Neural progenitor cell (in vitro differentiated cells): ENCODE measurements around the gene SLC30A3. TPM values are rescaled to one million over a fixed set of nuclear protein-coding genes. Genes with fewer than 3 reads are reported as not detected.

Experiments
- DNase-seq: peaks from one replicate; pipeline ENCODE4 v3.0.0-alpha.2; 2016; ENCODE audit warnings: low spot score
- H2AFZ ChIP-seq: fragments of 200-600 bp; sonication (generic); replicated peaks from 2 replicates; pipeline ENCODE4 v1.6.1; 2016; ENCODE audit warnings: antibody characterized with exemption
- H3F3A ChIP-seq: fragments of 200-600 bp; sonication (generic); 2 replicates; pipeline ENCODE4 v1.6.1; 2016; ENCODE audit warnings: antibody characterized with exemption, low read depth
- H3K27ac ChIP-seq: fragments of 200-600 bp; sonication (generic); 2 replicates; pipeline ENCODE4 v1.5.1; 2016; ENCODE audit warnings: mild to moderate bottlenecking
- H3K27me3 ChIP-seq: fragments of 200-600 bp; sonication (generic); 2 replicates; pipeline ENCODE4 v1.6.1; 2016; ENCODE audit warnings: mild to moderate bottlenecking, moderate library complexity
- H3K36me3 ChIP-seq: fragments of 200-600 bp; sonication (generic); 2 replicates; pipeline ENCODE4 v1.5.1; 2016
- H3K4me1 ChIP-seq: fragments of 200-600 bp; sonication (generic); 2 replicates; pipeline ENCODE4 v1.6.1; 2016; ENCODE audit warnings: mixed run types
- H3K4me2 ChIP-seq: fragments of 200-600 bp; sonication (generic); 2 replicates; pipeline ENCODE4 v1.6.1; 2016
- H3K4me3 ChIP-seq: fragments of 200-600 bp; sonication (generic); 2 replicates; pipeline ENCODE4 v1.5.1; 2016
- H3K79me2 ChIP-seq: fragments of 200-600 bp; sonication (generic); 2 replicates; pipeline ENCODE4 v1.6.1; 2016; ENCODE audit warnings: low read depth
- H3K9ac ChIP-seq: fragments of 200-600 bp; sonication (generic); 2 replicates; pipeline ENCODE4 v1.6.1; 2016
- H3K9me3 ChIP-seq: fragments of 200-600 bp; sonication (generic); 2 replicates; pipeline ENCODE4 v1.5.1; 2016; ENCODE audit warnings: low read depth
- H4K20me1 ChIP-seq: fragments of 200-600 bp; sonication (generic); 2 replicates; pipeline ENCODE4 v1.6.1; 2016; ENCODE audit warnings: low read depth
- H3K27ac Mint-ChIP-seq: 3 replicates; pipeline ENCODE4 v1.8.0; 2021; ENCODE audit warnings: mixed read lengths
- H3K27me3 Mint-ChIP-seq: 2 replicates; pipeline ENCODE4 v1.8.0; 2022; ENCODE audit warnings: low read depth, mild to moderate bottlenecking, inconsistent platforms, moderate library complexity, mixed read lengths; ENCODE audit not compliant: insufficient read depth
- H3K36me3 Mint-ChIP-seq: 3 replicates; pipeline ENCODE4 v1.8.0; 2021; ENCODE audit warnings: mixed read lengths
- H3K4me1 Mint-ChIP-seq: 3 replicates; pipeline ENCODE4 v1.8.0; 2021; ENCODE audit warnings: mixed read lengths
- H3K4me3 Mint-ChIP-seq: 3 replicates; pipeline ENCODE4 v1.8.0; 2021; ENCODE audit warnings: mild to moderate bottlenecking, moderate library complexity, mixed read lengths
- H3K9me3 Mint-ChIP-seq: 3 replicates; pipeline ENCODE4 v1.8.0; 2020; ENCODE audit warnings: mixed read lengths
- EZH2 ChIP-seq: fragments of 200-600 bp; sonication (generic); IDR thresholded peaks from 2 replicates; pipeline ENCODE4 v1.6.1; 2017; ENCODE audit warnings: antibody characterized with exemption, mild to moderate bottlenecking, moderate library complexity
- EZH2phosphoT487 ChIP-seq: fragments of 200-600 bp; sonication (generic); IDR thresholded peaks from 2 replicates; pipeline ENCODE4 v1.6.1; 2017; ENCODE audit warnings: antibody characterized with exemption
- total RNA-seq: library from RNA; depleted of rRNA; stranded (reverse); fragments of >200 nt; gene quantifications from 2 replicates; pipeline ENCODE4 v1.2.3, GENCODE V29; 2015; ENCODE audit warnings: low replicate concordance
- TF ChIP-seq, protein P1 (sequence below): fragments of 200-600 bp; sonication (generic); IDR thresholded peaks from 2 replicates; pipeline ENCODE4 v1.5.1; 2017; ENCODE audit warnings: antibody characterized with exemption, mild to moderate bottlenecking

SLC30A3 gene
- total RNA-seq, 1 donor from 2014 or later: 0.56 TPM

DNA sequence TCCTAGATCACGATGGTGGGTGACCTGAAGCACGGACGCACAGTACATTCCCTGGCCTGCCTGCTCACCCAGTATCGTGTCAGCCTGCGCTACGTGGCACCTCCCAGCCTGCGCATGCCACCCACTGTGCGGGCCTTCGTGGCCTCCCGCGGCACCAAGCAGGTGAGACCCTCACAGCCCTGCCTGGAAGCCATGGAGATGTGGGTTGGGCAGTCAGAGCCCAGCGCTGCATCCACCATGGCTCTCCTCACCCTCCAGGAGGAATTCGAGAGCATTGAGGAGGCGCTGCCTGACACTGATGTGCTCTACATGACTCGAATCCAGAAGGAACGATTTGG, 20.3 kb downstream of the SLC30A3 start:
- Histone ChIP-seq H3F3A (peaks cover 18% of the 10 kb centered on the region), H3K79me2 (no peaks in the 10 kb centered on the region), H3K27ac (no peak overlapping the region), H3K4me1 (no peaks in the 10 kb centered on the region), H3K4me3 (no peak overlapping the region), H3K36me3 (no peaks in the 10 kb centered on the region), H3K27me3 (no peaks in the 10 kb centered on the region), H3K9ac (no peak overlapping the region), H4K20me1 (no peaks in the 10 kb centered on the region), H2AFZ (no peak overlapping the region), H3K9me3 (no peaks in the 10 kb centered on the region), H3K4me2 (no peak overlapping the region)
- Mint-ChIP-seq H3K4me3 (no peak overlapping the region), H3K27me3 (peaks cover under 1% of the 10 kb centered on the region), H3K36me3 (peaks cover 17% of the 10 kb centered on the region), H3K27ac (no peak overlapping the region), H3K9me3 (no peaks in the 10 kb centered on the region), H3K4me1 (no peaks in the 10 kb centered on the region)
- TF ChIP-seq EZH2 (no peak), EZH2phosphoT487 (no peak)
- TF ChIP-seq, protein P1, sequence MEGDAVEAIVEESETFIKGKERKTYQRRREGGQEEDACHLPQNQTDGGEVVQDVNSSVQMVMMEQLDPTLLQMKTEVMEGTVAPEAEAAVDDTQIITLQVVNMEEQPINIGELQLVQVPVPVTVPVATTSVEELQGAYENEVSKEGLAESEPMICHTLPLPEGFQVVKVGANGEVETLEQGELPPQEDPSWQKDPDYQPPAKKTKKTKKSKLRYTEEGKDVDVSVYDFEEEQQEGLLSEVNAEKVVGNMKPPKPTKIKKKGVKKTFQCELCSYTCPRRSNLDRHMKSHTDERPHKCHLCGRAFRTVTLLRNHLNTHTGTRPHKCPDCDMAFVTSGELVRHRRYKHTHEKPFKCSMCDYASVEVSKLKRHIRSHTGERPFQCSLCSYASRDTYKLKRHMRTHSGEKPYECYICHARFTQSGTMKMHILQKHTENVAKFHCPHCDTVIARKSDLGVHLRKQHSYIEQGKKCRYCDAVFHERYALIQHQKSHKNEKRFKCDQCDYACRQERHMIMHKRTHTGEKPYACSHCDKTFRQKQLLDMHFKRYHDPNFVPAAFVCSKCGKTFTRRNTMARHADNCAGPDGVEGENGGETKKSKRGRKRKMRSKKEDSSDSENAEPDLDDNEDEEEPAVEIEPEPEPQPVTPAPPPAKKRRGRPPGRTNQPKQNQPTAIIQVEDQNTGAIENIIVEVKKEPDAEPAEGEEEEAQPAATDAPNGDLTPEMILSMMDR: no peak
- DNase-seq: no peak

DNA sequence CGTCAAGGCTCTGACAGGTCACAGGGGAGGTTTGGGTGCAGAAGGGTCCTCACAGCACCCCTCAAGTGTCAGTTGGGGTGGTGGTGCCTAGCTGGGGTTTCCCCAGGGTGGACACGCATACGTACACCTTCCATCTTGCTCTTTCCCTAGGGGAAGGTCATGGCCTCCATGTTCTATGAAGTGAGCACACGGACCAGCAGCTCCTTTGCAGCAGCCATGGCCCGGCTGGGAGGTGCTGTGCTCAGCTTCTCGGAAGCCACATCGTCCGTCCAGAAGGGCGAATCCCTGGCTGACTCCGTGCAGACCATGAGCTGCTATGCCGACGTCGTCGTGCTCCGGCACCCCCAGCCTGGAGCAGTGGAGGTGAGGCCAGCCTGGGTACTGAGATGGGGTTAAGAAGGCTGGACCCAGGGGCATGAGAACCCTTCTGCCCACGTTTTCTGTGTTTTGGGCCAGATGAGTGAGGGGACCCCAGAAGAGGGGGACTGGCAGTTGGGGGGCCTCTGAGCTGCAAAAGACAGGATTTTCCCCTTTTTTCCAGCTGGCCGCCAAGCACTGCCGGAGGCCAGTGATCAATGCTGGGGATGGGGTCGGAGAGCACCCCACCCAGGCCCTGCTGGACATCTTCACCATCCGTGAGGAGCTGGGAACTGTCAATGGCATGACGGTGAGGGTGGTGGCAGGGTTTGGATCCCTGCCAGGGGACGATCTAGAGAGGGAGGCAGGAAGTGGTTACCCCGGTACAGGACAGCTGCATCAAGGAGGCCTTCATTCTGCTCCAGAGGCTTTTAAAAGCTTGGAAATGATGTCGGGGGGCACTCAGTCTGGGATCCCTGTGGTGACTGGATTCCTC, 20.9 kb downstream of the SLC30A3 start:
- H3K36me3 Mint-ChIP-seq: peaks cover 21% of the 10 kb centered on the region

DNA sequence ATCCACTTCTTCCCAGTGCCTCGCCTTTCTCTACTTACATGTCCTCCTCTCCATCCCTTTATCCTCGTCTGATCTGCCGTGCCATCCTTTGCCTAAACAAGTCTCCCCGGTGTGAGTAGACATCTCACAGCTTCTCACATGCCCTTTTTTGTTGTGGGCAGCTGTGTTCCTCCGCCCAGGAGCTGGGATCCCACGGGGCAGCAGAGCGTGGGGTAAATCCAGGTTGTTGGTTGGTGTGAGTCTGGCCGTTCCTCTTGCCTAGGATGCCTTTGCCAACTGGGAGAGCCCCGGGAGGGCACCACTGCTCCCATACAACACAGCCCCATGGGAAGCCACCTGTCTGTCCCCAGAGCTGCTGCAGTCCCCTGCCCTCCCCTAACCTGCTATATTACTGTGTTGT, 22.4 kb downstream of the SLC30A3 start:
- Mint-ChIP-seq H3K27ac (no peak overlapping the region), H3K9me3 (no peaks in the 10 kb centered on the region), H3K36me3 (peaks cover 25% of the 10 kb centered on the region), H3K27me3 (no peaks in the 10 kb centered on the region), H3K4me3 (no peak overlapping the region), H3K4me1 (no peaks in the 10 kb centered on the region)
- H2AFZ ChIP-seq: no peak overlapping the region
- H3K4me3 ChIP-seq: no peak overlapping the region
- no peaks in the 10 kb centered on the region for H4K20me1 ChIP-seq
- no peaks in the 10 kb centered on the region for H3K27me3 ChIP-seq
- H3K79me2 ChIP-seq: no peaks in the 10 kb centered on the region
- H3K9ac ChIP-seq: no peak overlapping the region
- peaks cover 11% of the 10 kb centered on the region for H3F3A ChIP-seq
- H3K9me3 ChIP-seq: no peaks in the 10 kb centered on the region
- no peak overlapping the region for H3K4me2 ChIP-seq
- no peak overlapping the region for H3K27ac ChIP-seq
- no peak for DNase-seq
- no peaks in the 10 kb centered on the region for H3K4me1 ChIP-seq
- TF ChIP-seq EZH2: no peak
- TF ChIP-seq, protein P1: no peak
- TF ChIP-seq EZH2phosphoT487: no peak
- no peaks in the 10 kb centered on the region for H3K36me3 ChIP-seq

More for the DNA sequence above, 20.9 kb downstream of the SLC30A3 start:
- Histone ChIP-seq H3K27ac (no peak overlapping the region), H3K9me3 (no peaks in the 10 kb centered on the region), H4K20me1 (no peaks in the 10 kb centered on the region), H3K4me1 (no peaks in the 10 kb centered on the region), H3K9ac (no peak overlapping the region), H3K4me3 (no peak overlapping the region), H3F3A (peaks cover 18% of the 10 kb centered on the region), H3K36me3 (no peaks in the 10 kb centered on the region), H3K4me2 (no peak overlapping the region), H3K27me3 (no peaks in the 10 kb centered on the region), H3K79me2 (no peaks in the 10 kb centered on the region), H2AFZ (no peak overlapping the region)
- H3K9me3 Mint-ChIP-seq: no peaks in the 10 kb centered on the region
- no peak overlapping the region for H3K4me3 Mint-ChIP-seq
- H3K4me1 Mint-ChIP-seq: no peaks in the 10 kb centered on the region
- H3K27me3 Mint-ChIP-seq: no peaks in the 10 kb centered on the region
- H3K27ac Mint-ChIP-seq: no peak overlapping the region
- no peak for DNase-seq
- TF ChIP-seq EZH2 (no peak), EZH2phosphoT487 (no peak)
- TF ChIP-seq, protein P1: no peak
